Osteoblast (primary cell): ENCODE data around the gene MET. TPM values are rescaled to one million over a fixed set of nuclear protein-coding genes. Genes with fewer than 3 reads are reported as not detected.
"Not testable (repeated sequence)": the region's sequence is repeated elsewhere in the genome, so short reads cannot be mapped to it uniquely, and the experiment has no call there.

ENCODE experiments used
- DNase-seq: peaks from one replicate; pipeline ENCODE4 v3.0.0; 2011; ENCODE audit warnings: low spot score, mixed read lengths; ENCODE audit not compliant: insufficient read length; ENCODE audit errors: missing footprints
- H2AFZ ChIP-seq: 2 replicates; pipeline ENCODE4 v1.6.0; 2011; ENCODE audit warnings: mild to moderate bottlenecking, low read length
- H3K27ac ChIP-seq: 2 replicates; pipeline ENCODE4 v1.5.1; 2011; ENCODE audit warnings: mild to moderate bottlenecking, low read depth, low read length, moderate library complexity
- H3K27me3 ChIP-seq: 2 replicates; pipeline ENCODE4 v1.6.0; 2012; ENCODE audit warnings: mild to moderate bottlenecking, control low read depth, inconsistent platforms, low read length, moderate library complexity; ENCODE audit not compliant: insufficient read depth
- H3K36me3 ChIP-seq: 2 replicates; pipeline ENCODE4 v1.5.1; 2011; ENCODE audit warnings: mild to moderate bottlenecking, low read length, control low read depth, moderate library complexity; ENCODE audit not compliant: insufficient read depth
- H3K4me1 ChIP-seq: 2 replicates; pipeline ENCODE4 v1.5.1; 2011; ENCODE audit warnings: mild to moderate bottlenecking, low read length, control low read depth, moderate library complexity; ENCODE audit not compliant: insufficient read depth
- H3K4me2 ChIP-seq: 2 replicates; pipeline ENCODE4 v1.6.0; 2011; ENCODE audit warnings: mild to moderate bottlenecking, low read length; ENCODE audit not compliant: insufficient read depth
- H3K4me3 ChIP-seq: fragments of 200-600 bp; sonication (generic); 3 replicates; pipeline ENCODE4 v1.5.1; 2012; ENCODE audit warnings: mild to moderate bottlenecking, low read length, inconsistent platforms; ENCODE audit not compliant: insufficient read depth
- H3K79me2 ChIP-seq: 2 replicates; pipeline ENCODE4 v1.6.0; 2012; ENCODE audit warnings: mild to moderate bottlenecking, low read length, control low read depth, inconsistent platforms; ENCODE audit not compliant: insufficient read depth
- H3K9me3 ChIP-seq: 2 replicates; pipeline ENCODE4 v1.5.1; 2011; ENCODE audit warnings: low read depth, low read length, control low read depth
- H4K20me1 ChIP-seq: 2 replicates; pipeline ENCODE4 v1.6.0; 2012; ENCODE audit warnings: mild to moderate bottlenecking, low read length, control low read depth; ENCODE audit not compliant: insufficient read depth
- total RNA-seq: library from RNA; depleted of rRNA; stranded (reverse); fragments of >200 nt; gene quantifications from 2 replicates; pipeline ENCODE4 v1.2.3, GENCODE V29; 2012
- TF ChIP-seq, protein P1 (sequence below): IDR thresholded peaks from 2 replicates; pipeline ENCODE4 v1.5.1; 2011; ENCODE audit warnings: mild to moderate bottlenecking, low read depth, low read length, moderate library complexity; ENCODE audit errors: extremely low read depth

MET gene
- total RNA-seq, 1 donor: 55.0 TPM

- H3K4me3 ChIP-seq: no peak overlapping the region
Observed at GRCh38 chr7:116815041-116815440, 143.0 kb downstream of the MET start.

DNA sequence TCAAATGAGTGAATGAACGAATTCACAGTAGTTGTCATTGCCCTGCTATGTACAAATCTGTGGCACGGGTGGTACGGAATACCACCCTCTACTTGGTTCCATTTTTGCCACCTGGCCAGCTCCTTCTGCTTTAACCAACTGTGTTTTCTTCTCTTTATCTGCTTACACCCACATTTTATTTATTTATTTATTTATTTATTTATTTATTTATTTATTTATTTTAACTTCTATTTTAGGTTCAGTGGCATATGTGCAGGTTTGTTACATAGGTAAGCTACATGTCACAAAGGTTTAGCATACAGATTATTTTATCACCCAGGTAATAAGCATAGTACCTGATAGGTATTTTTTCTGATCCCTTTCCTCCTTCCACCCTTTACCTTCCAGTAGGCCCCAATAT, 148.2 kb downstream of the MET start:
- DNase-seq: no peak
- no peaks in the 10 kb centered on the region for H4K20me1 ChIP-seq
- H3K79me2 ChIP-seq: no peaks in the 10 kb centered on the region
- no peaks in the 10 kb centered on the region for H3K36me3 ChIP-seq
- no peaks in the 10 kb centered on the region for H3K9me3 ChIP-seq
- H3K27me3 ChIP-seq: no peaks in the 10 kb centered on the region
- H2AFZ ChIP-seq: no peak overlapping the region
- no peak overlapping the region for H3K27ac ChIP-seq
- TF ChIP-seq, protein P1, sequence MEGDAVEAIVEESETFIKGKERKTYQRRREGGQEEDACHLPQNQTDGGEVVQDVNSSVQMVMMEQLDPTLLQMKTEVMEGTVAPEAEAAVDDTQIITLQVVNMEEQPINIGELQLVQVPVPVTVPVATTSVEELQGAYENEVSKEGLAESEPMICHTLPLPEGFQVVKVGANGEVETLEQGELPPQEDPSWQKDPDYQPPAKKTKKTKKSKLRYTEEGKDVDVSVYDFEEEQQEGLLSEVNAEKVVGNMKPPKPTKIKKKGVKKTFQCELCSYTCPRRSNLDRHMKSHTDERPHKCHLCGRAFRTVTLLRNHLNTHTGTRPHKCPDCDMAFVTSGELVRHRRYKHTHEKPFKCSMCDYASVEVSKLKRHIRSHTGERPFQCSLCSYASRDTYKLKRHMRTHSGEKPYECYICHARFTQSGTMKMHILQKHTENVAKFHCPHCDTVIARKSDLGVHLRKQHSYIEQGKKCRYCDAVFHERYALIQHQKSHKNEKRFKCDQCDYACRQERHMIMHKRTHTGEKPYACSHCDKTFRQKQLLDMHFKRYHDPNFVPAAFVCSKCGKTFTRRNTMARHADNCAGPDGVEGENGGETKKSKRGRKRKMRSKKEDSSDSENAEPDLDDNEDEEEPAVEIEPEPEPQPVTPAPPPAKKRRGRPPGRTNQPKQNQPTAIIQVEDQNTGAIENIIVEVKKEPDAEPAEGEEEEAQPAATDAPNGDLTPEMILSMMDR: no peak
- no peak overlapping the region for H3K4me2 ChIP-seq
- H3K4me1 ChIP-seq: no peaks in the 10 kb centered on the region
- no peak overlapping the region for H3K4me3 ChIP-seq

More at GRCh38 chr7:116815041-116815440, 143.0 kb downstream of the MET start:
- H3K9me3 ChIP-seq: no peaks in the 10 kb centered on the region
- H3K36me3 ChIP-seq: no peaks in the 10 kb centered on the region
- no peak overlapping the region for H3K4me2 ChIP-seq
- H4K20me1 ChIP-seq: no peaks in the 10 kb centered on the region
- peaks cover 4% of the 10 kb centered on the region for H3K4me1 ChIP-seq
- H3K79me2 ChIP-seq: no peaks in the 10 kb centered on the region
- H3K27ac ChIP-seq: no peak overlapping the region
- DNase-seq: no peak
- H3K27me3 ChIP-seq: no peaks in the 10 kb centered on the region
- TF ChIP-seq, protein P1: no peak
- H2AFZ ChIP-seq: no peak overlapping the region

DNA sequence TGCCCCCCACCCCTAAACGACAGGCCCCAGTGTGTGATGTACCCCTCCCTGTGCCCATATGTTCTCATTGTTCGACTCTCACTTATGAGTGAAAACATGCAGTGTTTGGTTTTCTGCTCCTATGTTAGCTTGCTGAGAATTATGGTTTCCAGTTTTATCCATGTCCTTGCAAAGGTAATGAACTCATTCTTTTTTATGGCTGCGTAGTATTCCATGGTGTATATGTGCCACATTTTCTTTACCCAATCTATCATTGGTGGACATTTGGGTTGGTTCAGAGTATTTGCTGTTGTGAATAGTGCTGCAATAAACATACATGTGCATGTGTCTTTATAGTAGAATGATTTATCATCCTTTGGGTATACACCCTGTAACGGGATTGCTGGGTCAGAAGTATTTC, 149.7 kb downstream of the MET start:
- not testable (repeated sequence) for H3K79me2 ChIP-seq, H3K36me3 ChIP-seq, H3K4me3 ChIP-seq, H3K27ac ChIP-seq, H4K20me1 ChIP-seq, H3K27me3 ChIP-seq, H3K4me1 ChIP-seq, H2AFZ ChIP-seq, H3K9me3 ChIP-seq, DNase-seq, H3K4me2 ChIP-seq

GRCh38 chr7:116824449-116824848, 152.5 kb downstream of the MET start:
- no peak for DNase-seq
- Histone ChIP-seq H3K36me3 (no peaks in the 10 kb centered on the region), H3K4me3 (no peak overlapping the region), H2AFZ (no peak overlapping the region), H4K20me1 (no peaks in the 10 kb centered on the region), H3K27ac (no peak overlapping the region), H3K79me2 (no peaks in the 10 kb centered on the region), H3K27me3 (no peaks in the 10 kb centered on the region), H3K9me3 (no peaks in the 10 kb centered on the region), H3K4me2 (no peak overlapping the region), H3K4me1 (no peaks in the 10 kb centered on the region)
- TF ChIP-seq, protein P1: no peak
